ENCODE measurements around the gene SLC12A8.
A peak's percentile ranks its signal among the peaks of the same experiment; 100 is the strongest.

SLC12A8 gene

DNA sequence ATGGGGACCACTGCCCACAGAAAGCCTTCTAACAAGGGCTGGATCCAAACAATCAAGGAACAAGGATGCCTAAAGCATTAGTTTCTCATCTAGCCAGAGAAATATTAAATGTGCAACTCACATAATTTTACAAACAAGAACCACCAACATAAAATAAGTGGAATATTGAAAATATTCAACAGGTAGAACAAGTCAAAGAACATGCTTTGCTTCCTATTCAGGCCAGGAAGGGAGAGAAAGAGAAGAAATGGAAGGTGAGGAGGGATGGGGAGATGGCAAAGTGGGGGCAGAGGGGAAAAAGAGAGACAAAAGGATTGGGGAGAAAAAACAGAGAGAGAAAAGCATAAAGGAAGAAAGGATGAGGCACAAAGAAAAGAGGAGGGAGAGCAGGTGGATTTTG is 63.1 kb downstream of the SLC12A8 start:
- DNase-seq (ENCODE audit: low spot score in 2 of 2), result no peak
- Histone ChIP-seq H3K27me3 (ENCODE audit: low read depth) (no peaks in the 10 kb centered on the region), H3K4me1 (no peaks in the 10 kb centered on the region), H3K36me3 (replicated peaks) (no peaks in the 10 kb centered on the region), H3K9me3 (no peaks in the 10 kb centered on the region), H3K4me3 (no peak overlapping the region)
- in situ Hi-C loops (cut with MboI; ENCODE audit: low sequenced_read_pairs), result no loop called here

DNA sequence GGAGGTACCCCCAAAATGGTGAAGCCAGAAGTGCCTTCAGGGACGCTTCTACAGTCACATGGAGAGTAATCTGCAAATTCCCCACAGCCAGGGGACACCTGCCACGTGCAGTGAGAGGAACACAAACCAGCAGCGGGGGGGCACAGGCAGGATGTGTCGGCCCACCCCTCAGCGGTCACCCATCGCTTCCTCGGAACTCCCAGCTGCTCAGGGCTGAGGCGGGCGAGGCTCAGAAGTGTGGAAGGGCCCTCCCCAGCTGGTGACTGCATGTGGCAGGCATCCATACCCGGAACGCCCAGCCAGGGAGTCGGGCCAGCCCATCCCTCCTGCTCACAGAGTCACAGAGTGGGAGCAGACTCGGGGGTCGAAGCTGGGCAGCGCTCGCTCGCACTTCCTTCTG is 63.7 kb downstream of the SLC12A8 start:
- H3K27me3 ChIP-seq (ENCODE audit: low read depth), result no peaks in the 10 kb centered on the region
- DNase-seq (ENCODE audit: low spot score in 2 of 2), result no peak

GRCh38 chr3:125148016-125148812 is 64.3 kb downstream of the SLC12A8 start:
- no peak for DNase-seq (ENCODE audit: low spot score in 2 of 2)
- H3K4me1 ChIP-seq, result no peaks in the 10 kb centered on the region
- no peaks in the 10 kb centered on the region for H3K36me3 ChIP-seq (replicated peaks)
- no peaks in the 10 kb centered on the region for H3K27me3 ChIP-seq (ENCODE audit: low read depth)
- no peaks in the 10 kb centered on the region for H3K9me3 ChIP-seq
- in situ Hi-C loops (cut with MboI; ENCODE audit: low sequenced_read_pairs), result no loop called here
- H3K4me3 ChIP-seq, result no peak overlapping the region

More for the DNA sequence above, 63.7 kb downstream of the SLC12A8 start:
- Histone ChIP-seq H3K4me1 (no peaks in the 10 kb centered on the region), H3K9me3 (no peaks in the 10 kb centered on the region), H3K4me3 (no peak overlapping the region), H3K36me3 (replicated peaks) (no peaks in the 10 kb centered on the region)
- in situ Hi-C loops (cut with MboI; ENCODE audit: low sequenced_read_pairs), result no loop called here

- H3K4me3 ChIP-seq, result no peak overlapping the region
- H3K36me3 ChIP-seq (replicated peaks), result no peaks in the 10 kb centered on the region
- H3K27me3 ChIP-seq (ENCODE audit: low read depth), result no peaks in the 10 kb centered on the region
- in situ Hi-C loops (cut with MboI; ENCODE audit: low sequenced_read_pairs), result no loop called here
- H3K4me1 ChIP-seq, result no peaks in the 10 kb centered on the region
- no peaks in the 10 kb centered on the region for H3K9me3 ChIP-seq
- DNase-seq (ENCODE audit: low spot score in 2 of 2), result no peak
These were observed 65.1 kb downstream of the SLC12A8 start for GRCh38 chr3:125147491-125147820.

DNA sequence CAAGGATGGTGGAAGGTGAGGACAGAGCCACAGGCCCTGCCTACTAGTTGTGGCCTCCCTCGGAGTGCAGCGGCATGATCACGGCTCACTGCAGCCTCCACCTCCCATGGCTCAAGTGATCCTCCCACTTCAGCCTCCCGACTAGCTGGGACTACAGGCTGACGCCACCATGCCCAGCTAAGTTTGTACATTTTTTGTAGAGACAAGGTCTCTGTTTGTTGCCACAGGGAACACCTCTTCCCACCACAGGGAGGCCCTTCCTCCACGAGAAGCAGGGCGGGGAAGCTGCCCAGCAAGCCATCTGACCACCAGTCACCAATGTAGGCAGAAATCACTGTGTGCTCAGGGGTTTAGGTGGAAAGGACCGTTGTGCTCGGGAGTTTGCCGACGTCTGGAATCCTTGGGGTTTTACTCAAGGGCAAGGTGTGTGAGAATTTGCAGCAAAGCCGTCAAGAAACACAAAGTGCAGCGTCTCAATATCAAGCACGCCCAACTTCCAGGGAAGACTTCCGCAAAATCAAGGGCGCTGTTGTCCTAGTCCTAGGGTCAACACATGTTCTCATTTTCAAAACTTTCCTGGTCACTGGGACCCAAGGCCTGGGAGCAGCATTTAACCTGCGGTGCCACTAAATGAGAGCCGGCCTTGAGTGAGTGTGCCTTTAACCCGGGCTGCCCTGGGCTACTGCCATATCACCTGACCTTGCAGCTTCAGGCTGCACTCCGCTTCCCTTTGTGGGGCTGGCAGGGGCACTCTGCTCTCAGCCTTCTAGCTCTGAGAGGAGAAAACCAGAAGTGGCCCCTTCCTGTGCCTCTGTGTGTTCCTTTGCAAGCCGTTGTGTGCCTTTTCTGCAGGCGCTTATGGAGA is 65.7 kb downstream of the SLC12A8 start:
- Histone ChIP-seq H3K27me3 (ENCODE audit: low read depth) (no peaks in the 10 kb centered on the region), H3K4me1 (peaks cover 5% of the 10 kb centered on the region)
- in situ Hi-C loops (cut with MboI; ENCODE audit: low sequenced_read_pairs), result no loop called here

GRCh38 chr3:125145751-125146475 is 66.6 kb downstream of the SLC12A8 start:
- Histone ChIP-seq H3K9me3 (no peaks in the 10 kb centered on the region), H3K4me1 (peaks cover 10% of the 10 kb centered on the region), H3K4me3 (no peak overlapping the region), H3K27me3 (ENCODE audit: low read depth) (no peaks in the 10 kb centered on the region), H3K36me3 (replicated peaks) (no peaks in the 10 kb centered on the region)
- no peak for DNase-seq (ENCODE audit: low spot score in 2 of 2)
- in situ Hi-C loops (cut with MboI; ENCODE audit: low sequenced_read_pairs), result no loop called here

More for the DNA sequence above, 65.7 kb downstream of the SLC12A8 start:
- H3K4me3 ChIP-seq, result no peak overlapping the region
- H3K9me3 ChIP-seq, result no peaks in the 10 kb centered on the region
- no peaks in the 10 kb centered on the region for H3K36me3 ChIP-seq (replicated peaks)
- DNase-seq (ENCODE audit: low spot score in 2 of 2), result no peak

- DNase-seq (ENCODE audit: low spot score in 2 of 2), result no peak
- H3K27me3 ChIP-seq (ENCODE audit: low read depth), result no peaks in the 10 kb centered on the region
- H3K4me1 ChIP-seq, result peaks cover 10% of the 10 kb centered on the region
- no peaks in the 10 kb centered on the region for H3K9me3 ChIP-seq
- in situ Hi-C loops (cut with MboI; ENCODE audit: low sequenced_read_pairs), result no loop called here
- no peak overlapping the region for H3K4me3 ChIP-seq
- H3K36me3 ChIP-seq (replicated peaks), result no peaks in the 10 kb centered on the region
These were observed 67.8 kb downstream of the SLC12A8 start for GRCh38 chr3:125144653-125145314.

- no peaks in the 10 kb centered on the region for H3K36me3 ChIP-seq (replicated peaks)
- H3K27me3 ChIP-seq (ENCODE audit: low read depth), result no peaks in the 10 kb centered on the region
- H3K4me1 ChIP-seq, result peaks cover 10% of the 10 kb centered on the region
- no peak overlapping the region for H3K4me3 ChIP-seq
- no peak for DNase-seq (ENCODE audit: low spot score in 2 of 2)
- H3K9me3 ChIP-seq, result no peaks in the 10 kb centered on the region
- in situ Hi-C loops (cut with MboI; ENCODE audit: low sequenced_read_pairs), result no loop called here
These were observed 68.4 kb downstream of the SLC12A8 start for GRCh38 chr3:125143982-125144652.

DNA sequence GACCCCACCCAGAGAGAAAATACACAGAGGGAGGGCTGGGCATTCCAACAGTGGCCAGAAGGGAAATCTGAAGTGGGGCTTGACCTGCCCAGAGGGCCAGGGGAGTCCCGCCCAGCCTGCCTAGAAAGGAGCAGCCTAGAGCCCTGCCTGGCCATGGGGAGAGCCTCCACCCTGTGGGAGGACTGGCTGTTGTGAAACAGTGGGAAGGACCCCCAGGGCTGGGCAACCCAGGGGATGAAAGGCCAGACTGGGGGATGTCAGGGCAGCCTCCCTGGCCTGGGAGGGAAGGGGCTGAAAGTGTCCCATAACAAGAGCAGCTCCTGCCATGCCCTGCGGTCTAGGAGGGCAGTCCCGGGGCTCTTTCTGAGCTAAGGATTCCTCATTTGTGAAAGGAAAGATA is 69.0 kb downstream of the SLC12A8 start:
- no peak for DNase-seq (ENCODE audit: low spot score in 2 of 2)
- H3K4me3 ChIP-seq, result no peak overlapping the region
- H3K4me1 ChIP-seq, result peaks cover 10% of the 10 kb centered on the region
- no peaks in the 10 kb centered on the region for H3K36me3 ChIP-seq (replicated peaks)
- in situ Hi-C loops (cut with MboI; ENCODE audit: low sequenced_read_pairs), result no loop called here
- no peaks in the 10 kb centered on the region for H3K9me3 ChIP-seq
- H3K27me3 ChIP-seq (ENCODE audit: low read depth), result no peaks in the 10 kb centered on the region

GRCh38 chr3:125142940-125143339 is 69.6 kb downstream of the SLC12A8 start:
- in situ Hi-C loops (cut with MboI; ENCODE audit: low sequenced_read_pairs), result no loop called here
- H3K9me3 ChIP-seq, result no peaks in the 10 kb centered on the region
- DNase-seq (ENCODE audit: low spot score in 2 of 2), result no peak
- no peak overlapping the region for H3K4me3 ChIP-seq
- H3K4me1 ChIP-seq, result peaks cover 10% of the 10 kb centered on the region
- H3K27me3 ChIP-seq (ENCODE audit: low read depth), result no peaks in the 10 kb centered on the region
- H3K36me3 ChIP-seq (replicated peaks), result no peaks in the 10 kb centered on the region

DNA sequence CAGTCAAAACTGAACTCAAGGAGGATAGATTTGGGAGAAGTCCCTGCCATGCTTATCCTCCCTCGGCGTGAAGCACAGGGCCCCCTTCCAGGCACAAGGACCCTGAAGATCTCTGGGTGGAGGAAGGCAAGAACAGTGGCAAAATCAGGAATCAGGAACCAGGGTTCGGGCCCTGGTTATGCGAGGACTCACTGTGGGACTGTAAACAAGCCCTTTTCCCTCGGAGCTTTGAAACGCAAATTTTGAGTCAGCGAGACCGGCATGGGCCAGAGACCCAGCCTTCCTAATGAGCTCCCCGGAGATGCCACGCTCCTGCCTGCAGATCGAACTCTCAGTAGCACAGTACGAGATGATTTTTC is 70.1 kb downstream of the SLC12A8 start:
- Histone ChIP-seq H3K4me1 (peaks cover 10% of the 10 kb centered on the region), H3K36me3 (replicated peaks) (no peaks in the 10 kb centered on the region), H3K4me3 (no peak overlapping the region), H3K9me3 (no peaks in the 10 kb centered on the region), H3K27me3 (ENCODE audit: low read depth) (no peaks in the 10 kb centered on the region)
- in situ Hi-C loops (cut with MboI; ENCODE audit: low sequenced_read_pairs), result no loop called here
- DNase-seq (ENCODE audit: low spot score in 2 of 2), result no peak

DNA sequence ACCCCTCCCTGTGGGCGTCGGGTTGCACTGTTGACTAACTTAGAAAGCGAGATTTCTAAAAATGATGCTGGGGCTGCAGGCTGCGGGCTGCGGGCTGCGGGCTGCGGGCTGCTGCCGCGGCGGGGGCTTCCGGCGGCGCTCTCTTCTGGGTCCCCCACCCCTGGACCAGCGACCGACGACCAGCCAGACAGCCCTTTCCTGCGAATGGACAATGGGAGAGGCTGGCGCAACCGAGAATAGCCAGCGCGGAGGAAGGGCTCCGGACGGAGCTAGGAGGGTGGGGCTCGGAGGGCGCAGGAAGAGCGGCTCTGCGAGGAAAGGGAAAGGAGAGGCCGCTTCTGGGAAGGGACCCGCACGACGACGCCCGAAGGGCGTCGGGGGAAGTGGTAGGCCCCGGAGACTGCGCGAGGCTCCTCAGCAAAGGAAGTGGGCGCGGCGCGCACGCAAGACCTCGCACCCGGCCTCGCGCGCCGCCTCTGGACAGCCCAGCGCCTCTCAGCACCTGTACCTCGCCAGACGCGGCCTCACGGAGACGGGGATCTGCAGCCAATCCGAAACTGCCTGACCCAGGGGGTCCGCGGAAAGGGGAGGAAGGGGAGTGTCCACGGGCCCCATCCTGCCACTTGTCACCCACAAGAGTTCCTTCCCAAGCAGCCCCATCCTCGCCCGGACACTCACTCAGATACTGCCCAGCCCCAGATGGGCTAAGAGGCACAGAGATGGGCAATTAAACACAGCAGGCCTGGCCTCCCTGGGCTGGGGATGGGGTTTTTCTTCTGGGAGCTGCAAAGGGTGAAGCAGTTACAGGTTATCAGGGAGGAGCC is 70.7 kb downstream of the SLC12A8 start:
- peak; percentile 32 to 66 for DNase-seq (ENCODE audit: low spot score in 2 of 2)
- Histone ChIP-seq H3K36me3 (replicated peaks) (no peaks in the 10 kb centered on the region), H3K4me3 (0 out of 2 replicates have a peak overlapping the region, but pooled peaks have one; percentile 9), H3K27me3 (ENCODE audit: low read depth) (no peaks in the 10 kb centered on the region), H3K4me1 (peaks cover 10% of the 10 kb centered on the region), H3K9me3 (no peaks in the 10 kb centered on the region)
- in situ Hi-C loops (cut with MboI; ENCODE audit: low sequenced_read_pairs), result no loop called here
